Subcutaneous adipose tissue (tissue), 4 donors: Measurements from ENCODE around the gene EEPD1. TPM values are rescaled to one million over a fixed set of nuclear protein-coding genes. Genes with fewer than 3 reads are reported as not detected.

ENCODE experiments used
- total RNA-seq, 4 donors: library from RNA; depleted of rRNA; stranded (reverse); fragments of >200 nt; gene quantifications; one replicate each; pipeline ENCODE4 v1.1.0, GENCODE V29; 2016
- TF ChIP-seq, protein P1 (sequence below): fragments of 450-650 bp; IDR thresholded peaks from one replicate; pipeline ENCODE4 v1.5.1; 2016; ENCODE audit warnings: low read depth, mild to moderate bottlenecking, control low read depth, antibody characterized with exemption, moderate library complexity

Gene EEPD1
- total RNA-seq, 4 donors from 2014 or later: 22.2 to 57.3 (median 23.8) TPM

GRCh38 chr7:36278620-36279172 is 125.6 kb downstream of the EEPD1 start:
- TF ChIP-seq, protein P1, sequence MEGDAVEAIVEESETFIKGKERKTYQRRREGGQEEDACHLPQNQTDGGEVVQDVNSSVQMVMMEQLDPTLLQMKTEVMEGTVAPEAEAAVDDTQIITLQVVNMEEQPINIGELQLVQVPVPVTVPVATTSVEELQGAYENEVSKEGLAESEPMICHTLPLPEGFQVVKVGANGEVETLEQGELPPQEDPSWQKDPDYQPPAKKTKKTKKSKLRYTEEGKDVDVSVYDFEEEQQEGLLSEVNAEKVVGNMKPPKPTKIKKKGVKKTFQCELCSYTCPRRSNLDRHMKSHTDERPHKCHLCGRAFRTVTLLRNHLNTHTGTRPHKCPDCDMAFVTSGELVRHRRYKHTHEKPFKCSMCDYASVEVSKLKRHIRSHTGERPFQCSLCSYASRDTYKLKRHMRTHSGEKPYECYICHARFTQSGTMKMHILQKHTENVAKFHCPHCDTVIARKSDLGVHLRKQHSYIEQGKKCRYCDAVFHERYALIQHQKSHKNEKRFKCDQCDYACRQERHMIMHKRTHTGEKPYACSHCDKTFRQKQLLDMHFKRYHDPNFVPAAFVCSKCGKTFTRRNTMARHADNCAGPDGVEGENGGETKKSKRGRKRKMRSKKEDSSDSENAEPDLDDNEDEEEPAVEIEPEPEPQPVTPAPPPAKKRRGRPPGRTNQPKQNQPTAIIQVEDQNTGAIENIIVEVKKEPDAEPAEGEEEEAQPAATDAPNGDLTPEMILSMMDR: no peak

GRCh38 chr7:36279200-36279925 is 126.3 kb downstream of the EEPD1 start:
- TF ChIP-seq, protein P1: no peak

GRCh38 chr7:36279926-36280315 is 126.9 kb downstream of the EEPD1 start:
- TF ChIP-seq, protein P1: no peak

- TF ChIP-seq, protein P1: no peak
These were observed 128.1 kb downstream of the EEPD1 start for GRCh38 chr7:36280840-36281812.

- TF ChIP-seq, protein P1: no peak
These were observed 129.1 kb downstream of the EEPD1 start for GRCh38 chr7:36281945-36282717.

DNA sequence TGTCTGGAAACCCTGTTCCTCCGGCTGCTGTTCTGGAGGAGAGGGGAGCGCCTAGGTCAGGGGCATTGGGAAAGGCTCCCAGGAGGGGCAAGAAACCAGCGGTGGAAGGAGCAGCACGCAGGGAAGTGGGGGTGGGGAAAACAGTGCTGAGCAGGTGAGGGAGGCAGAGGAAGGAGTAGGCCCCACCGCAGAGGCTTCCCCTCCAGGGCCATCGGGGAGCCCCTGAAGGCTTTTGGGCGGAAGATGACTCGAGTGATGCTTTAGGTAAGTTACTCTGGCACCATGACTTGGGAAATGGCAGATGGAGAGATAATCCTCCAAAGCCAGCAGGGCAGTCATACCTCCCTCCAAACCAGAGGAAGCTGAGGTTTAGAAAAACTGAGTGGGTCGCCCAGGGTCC is 130.1 kb downstream of the EEPD1 start:
- TF ChIP-seq, protein P1: no peak
